GM21825 (cell line): ENCODE measurements around the gene PALLD.
A peak's percentile ranks its signal among the peaks of the same experiment; 100 is the strongest.
"Not testable (repeated sequence)": the region's sequence is repeated elsewhere in the genome, so short reads cannot be mapped to it uniquely, and the experiment has no call there.

Experiments used
- ATAC-seq: cut with Tn5 transposase; IDR thresholded peaks from one replicate; pipeline ENCODE4 v1.9.1; 2021; ENCODE audit warnings: mild to moderate bottlenecking, moderate library complexity; ENCODE audit not compliant: unreplicated experiment

The PALLD gene

GRCh38 chr4:168923526-168924194 lies 426.8 kb downstream of the PALLD start:
- peak; percentile 76 for ATAC-seq

GRCh38 chr4:168924667-168925066 lies 427.8 kb downstream of the PALLD start:
- ATAC-seq: no peak

- no peak for ATAC-seq
Measured at GRCh38 chr4:168925789-168926490, 429.1 kb downstream of the PALLD start.

DNA sequence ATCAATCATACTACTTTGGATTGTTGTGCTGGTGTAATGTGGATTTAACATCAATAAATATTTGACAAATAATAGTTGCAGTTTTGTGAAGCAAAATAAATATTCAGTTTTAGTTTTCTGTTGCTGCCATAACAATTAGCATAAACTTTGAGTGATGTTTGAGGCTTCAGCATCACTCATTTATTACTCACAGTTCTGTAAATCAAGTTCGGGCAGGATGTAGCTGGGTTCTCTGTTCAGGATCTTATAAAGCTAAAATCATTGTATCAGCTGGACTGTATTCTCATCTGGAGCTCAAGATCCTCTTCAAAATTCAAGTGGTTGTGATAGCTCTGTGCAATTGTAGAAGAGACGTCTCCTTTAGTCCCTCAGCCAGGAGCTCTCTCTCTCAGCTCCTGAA lies 431.5 kb downstream of the PALLD start:
- ATAC-seq: no peak

DNA sequence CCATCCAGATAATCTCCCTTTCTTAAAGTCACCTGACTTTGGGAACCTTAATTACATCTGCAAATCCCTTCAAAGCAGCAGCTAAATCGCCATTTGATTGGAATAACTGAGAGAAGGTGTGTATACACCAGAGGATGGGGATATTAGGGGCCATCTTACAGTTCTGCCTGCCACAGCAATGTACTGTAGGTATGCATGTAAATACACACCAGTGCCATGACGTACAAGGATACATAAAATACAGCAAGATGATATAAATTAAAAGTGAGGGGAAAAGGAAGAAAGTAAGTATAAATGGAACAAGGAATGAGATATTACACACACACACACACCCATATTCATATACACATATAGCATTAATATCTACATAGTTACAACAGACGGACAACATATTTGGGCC lies 432.0 kb downstream of the PALLD start:
- no peak for ATAC-seq

GRCh38 chr4:168930413-168931196 lies 433.8 kb downstream of the PALLD start:
- no peak for ATAC-seq

DNA sequence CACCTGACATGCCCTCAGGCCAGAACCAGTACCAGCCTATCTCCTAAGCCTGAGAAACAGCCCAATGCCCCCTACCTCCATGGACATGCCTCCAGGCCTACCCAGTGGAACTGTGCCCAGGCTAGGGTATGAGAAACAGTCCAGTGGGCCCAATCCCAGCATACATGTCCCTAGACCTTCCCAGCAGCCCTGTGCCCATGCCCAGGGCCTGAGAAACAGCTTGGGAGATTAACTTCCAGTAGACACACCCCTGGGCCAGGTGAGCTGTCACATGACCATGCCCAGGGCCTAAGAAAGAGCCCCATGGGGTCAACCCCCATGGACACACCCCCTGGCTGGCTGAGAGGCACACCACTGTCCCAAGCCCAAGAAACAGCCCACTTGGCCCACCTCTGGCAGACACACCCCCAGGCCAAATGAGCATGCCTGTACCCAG lies 434.4 kb downstream of the PALLD start:
- ATAC-seq: no peak

DNA sequence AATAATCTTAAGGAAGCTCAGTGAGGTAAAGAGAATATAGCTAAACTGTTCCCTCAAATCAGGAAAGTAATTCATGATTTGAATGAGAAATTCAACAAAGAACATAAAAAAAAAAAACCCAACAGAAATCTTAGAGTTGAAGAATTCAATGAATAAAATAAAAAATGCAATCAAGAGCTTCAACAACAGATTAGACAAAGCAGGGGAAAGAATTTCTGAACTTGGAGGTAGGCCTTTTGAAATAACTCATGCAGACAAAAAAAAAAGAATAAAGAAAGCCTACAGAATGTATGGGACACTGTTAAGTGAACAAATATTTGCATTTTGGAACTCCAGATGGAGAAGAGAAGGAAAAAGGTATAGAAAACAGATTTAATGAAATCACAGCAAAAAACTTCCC lies 435.3 kb downstream of the PALLD start:
- ATAC-seq: no peak

DNA sequence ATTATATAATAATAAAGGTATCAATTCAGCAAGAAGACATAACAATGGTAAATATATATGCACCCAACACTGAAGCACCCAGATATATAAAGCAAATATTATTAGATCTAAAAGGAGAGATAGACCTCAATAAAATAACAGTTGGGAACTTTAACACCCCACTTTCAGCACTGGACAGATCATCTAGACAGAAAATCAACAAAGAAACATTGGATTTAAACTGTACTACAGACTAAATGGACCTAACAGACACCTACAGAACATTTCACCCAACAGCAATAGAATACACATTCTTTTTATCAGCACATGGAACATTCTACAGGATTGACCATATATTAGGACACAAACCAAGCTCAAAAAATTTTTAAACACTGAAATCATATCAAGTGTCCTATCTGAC lies 436.6 kb downstream of the PALLD start:
- ATAC-seq: no peak

DNA sequence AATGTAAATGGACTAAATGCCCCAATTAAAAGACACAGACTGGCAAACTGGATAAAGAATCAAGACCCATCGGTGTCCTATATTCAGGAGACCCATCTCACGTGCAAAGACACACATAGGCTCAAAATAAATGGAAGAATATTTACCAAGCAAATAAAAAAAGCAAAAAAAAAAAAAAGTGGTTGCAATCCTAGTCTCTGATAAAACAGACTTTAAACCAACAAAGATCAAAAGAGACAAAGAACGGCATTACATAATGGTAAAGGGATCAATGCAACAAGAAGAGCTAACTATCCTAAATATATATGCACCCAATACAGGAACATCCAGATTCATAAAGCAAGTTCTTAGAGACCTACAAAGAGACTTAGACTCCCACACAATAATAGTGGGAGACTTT lies 440.6 kb downstream of the PALLD start:
- ATAC-seq: not testable (repeated sequence)

GRCh38 chr4:168942985-168943384 lies 446.1 kb downstream of the PALLD start:
- ATAC-seq: no peak

DNA sequence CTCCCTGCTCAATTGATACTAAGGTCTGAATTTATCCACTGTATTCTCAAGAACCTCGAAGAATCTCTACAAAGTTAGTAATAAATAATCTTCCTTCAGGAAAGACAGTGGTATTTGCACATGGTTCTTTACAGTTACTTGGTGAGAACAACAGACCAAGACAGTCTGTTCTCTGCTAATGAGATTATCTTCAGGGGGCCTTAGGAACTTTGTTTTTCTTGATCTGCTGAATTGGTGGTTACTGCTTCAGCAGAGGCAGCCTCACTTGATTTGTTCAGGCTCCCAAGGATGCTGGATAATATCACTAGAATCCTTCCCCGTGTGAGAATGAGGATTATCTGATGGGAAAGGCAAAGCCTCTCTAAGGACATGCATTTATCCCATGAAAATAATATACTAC lies 448.4 kb downstream of the PALLD start:
- no peak for ATAC-seq

DNA sequence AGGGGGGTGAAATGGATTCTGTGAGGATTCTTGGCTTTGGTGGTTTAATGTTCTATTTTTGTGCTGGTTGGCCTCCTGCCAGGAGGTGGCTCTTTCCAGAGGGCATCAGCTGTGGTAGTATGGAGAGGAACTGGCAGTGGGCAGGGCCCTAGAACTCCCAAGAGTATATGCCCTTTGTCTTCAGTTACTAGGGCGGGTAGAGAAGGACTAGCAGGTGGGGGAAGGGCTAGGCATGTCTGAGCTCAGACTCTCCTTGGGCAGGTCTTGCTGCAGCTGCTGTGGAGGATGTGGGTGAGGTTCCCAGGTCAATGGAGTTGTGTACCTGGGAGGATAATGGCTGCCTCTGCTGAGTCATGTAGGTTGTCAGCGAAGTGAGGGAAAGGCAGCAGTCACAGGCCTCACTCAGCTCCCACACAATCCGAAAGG lies 456.0 kb downstream of the PALLD start:
- ATAC-seq: not testable (repeated sequence)

GRCh38 chr4:168955674-168956073 lies 458.8 kb downstream of the PALLD start:
- no peak for ATAC-seq

DNA sequence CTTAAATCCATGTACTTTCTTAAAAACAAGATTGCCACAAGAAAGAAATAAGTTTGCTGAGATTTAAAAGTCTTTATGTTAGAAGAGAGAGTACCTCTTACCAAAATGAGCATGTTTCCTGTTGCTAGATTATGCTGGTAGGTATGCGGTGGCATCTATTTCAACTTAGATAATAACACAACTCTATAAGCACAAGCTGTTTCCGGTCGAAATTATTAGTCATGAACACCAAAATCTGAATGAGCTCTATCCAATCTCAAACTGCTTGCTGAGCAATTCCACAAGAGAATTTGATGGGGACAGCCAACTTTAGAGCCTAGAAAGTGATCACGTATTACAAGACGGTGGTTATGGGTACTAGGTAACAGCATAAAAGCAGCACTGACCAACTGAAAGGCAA lies 463.9 kb downstream of the PALLD start:
- ATAC-seq: no peak

DNA sequence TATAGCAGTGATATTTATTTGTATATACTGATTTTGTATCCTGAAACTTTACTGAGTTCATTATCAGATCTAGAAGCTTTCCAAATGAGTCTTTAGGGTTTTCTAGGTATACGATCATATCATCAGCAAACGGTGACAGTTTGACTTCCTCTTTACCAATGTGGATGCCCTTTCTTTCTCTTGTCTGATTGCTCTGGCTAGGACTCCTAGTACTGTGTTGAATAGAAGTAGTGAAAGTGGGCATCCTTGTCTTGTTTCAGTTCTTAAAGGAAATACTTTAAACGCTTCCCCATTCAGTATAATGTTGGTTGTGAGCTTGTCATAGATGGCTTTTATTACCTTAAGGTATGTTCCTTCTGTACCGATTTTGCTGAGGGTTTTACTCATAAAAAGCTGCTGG lies 475.7 kb downstream of the PALLD start:
- no peak for ATAC-seq
